ENCODE measurements around the gene MYO5A.
A peak's percentile ranks its signal among the peaks of the same experiment; 100 is the strongest.

Gene MYO5A

DNA sequence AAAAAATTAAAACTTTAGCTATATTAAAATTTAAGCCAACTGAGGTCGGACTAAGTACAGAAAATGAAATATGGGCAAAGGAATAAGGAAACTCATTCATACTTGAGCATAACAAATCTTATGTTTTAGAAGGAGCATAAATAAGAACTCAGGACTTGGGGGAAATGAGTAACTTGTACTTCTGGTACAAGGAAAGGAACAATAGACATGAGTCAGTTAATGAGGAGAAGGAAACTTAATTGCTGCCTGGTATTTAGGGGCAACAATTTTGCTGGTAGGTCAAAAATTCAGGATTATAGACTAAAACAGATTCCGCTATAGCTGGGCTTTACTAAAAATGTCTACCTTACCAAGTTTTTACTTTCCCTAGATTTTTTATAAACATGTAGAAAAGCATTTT is 113.1 kb downstream of the MYO5A start:
- no peak for DNase-seq

DNA sequence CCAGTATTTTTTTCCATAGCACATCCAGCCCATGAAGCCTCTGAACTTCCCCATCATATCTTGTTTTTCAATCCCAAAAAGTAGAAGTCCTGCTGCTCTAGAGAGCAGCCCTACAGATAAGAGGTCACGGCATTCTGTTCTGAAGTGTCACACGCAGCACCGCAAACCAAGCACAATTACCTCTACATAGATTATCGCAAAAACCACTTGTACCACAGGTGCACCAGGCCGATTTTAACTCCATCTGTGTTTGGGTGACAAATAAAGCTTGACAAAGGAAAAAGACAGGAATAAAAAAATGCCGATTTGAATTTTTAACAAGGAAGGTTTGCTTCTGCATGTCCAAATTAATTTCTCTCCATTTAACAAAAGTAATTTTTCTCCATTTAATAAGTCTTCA is 113.7 kb downstream of the MYO5A start:
- no peak for DNase-seq

- no peak for DNase-seq
Measured at GRCh38 chr15:52408823-52409222, 119.9 kb downstream of the MYO5A start.

- DNase-seq = no peak
Measured at GRCh38 chr15:52407374-52407773, 121.3 kb downstream of the MYO5A start.

DNA sequence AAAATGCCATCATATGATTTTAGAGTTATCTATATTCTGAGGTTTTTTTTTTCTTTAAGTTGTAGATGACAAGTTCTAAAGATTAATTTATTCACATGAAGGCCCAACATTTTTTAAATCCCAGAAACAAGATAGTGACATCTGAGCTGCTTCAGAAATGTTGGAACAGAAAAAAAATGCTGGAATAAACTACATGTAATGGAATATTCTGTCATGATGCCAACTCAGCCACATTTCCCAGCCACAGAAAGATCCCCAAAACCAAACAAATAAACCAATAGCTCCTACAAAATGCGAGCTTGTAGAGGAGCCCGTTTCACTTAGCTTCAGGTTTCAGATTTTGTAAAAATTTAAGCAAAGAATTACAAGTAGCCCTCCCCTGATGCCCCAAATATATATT is 122.1 kb downstream of the MYO5A start:
- no peak for DNase-seq

DNA sequence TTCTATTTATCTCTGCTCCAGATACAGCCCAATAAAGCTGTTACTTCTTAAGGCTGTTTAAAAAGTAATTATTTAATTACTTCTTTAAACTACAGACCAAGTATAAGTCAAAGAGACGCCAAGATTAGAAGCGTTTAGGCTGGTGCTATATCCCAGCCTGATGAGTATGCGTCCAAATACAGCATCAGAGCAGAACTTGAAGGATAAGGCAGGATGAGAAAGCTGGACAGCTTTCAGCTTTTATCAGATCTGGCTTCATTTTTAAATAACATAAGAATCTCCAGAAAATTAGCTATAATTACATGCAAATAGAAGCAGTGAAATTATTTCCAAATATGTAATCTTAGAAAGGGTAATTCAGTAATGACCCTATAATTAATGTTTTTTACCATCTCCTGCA is 122.8 kb downstream of the MYO5A start:
- DNase-seq = no peak

GRCh38 chr15:52397118-52397517 is 131.6 kb downstream of the MYO5A start:
- DNase-seq = no peak

- no peak for DNase-seq
Measured at GRCh38 chr15:52394118-52394517, 134.6 kb downstream of the MYO5A start.

DNA sequence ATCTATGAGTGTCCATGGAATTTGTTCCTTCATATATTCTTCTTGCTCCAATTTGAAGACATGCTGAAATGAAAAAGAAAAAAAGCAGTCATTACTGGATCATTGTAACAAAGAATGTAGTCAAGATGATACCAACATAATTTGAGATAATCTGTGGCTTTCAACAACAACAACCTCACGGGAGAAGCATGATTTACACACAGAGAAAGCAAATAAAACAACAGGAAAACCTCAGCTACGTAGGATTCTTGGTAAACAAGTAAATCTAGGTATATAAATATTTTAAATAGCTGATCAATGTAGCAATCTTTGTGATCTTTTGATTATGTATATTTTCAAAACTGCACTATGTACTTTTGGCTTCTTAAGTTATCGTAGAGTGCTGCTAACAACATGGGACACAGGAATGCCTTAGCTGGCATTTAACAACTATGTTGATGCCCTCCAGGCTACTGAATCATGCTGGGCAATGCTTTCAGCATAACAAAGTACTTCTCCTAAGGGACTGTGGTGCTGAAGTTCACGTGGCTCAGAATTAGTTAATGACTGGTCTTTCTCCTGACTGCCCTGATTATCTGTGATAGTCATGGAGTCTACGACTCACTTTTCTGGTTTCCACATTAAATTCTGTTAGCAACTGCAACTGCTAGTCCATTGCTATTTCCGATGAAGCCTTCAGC is 136.5 kb downstream of the MYO5A start:
- DNase-seq = no peak

- no peak for DNase-seq
Measured at GRCh38 chr15:52391069-52391468, 137.6 kb downstream of the MYO5A start.

DNA sequence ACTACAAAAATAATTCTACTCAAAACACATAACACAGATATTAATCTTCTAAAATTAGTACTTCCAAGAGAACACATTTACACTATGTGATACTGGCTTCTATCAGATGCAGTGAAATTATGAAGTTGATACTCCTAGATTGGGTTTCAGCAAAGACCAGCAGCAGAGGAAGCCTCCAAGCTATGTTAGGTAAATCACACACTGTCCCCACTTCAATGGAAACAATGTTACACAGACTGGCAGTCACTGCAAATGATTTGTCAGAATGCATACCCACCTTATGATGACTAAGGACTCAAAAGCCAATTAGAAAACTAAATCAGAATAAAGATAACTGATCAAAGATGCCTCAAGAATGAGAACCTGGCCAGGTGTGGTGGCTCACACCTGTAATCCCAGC is 143.0 kb downstream of the MYO5A start:
- no peak for DNase-seq

DNA sequence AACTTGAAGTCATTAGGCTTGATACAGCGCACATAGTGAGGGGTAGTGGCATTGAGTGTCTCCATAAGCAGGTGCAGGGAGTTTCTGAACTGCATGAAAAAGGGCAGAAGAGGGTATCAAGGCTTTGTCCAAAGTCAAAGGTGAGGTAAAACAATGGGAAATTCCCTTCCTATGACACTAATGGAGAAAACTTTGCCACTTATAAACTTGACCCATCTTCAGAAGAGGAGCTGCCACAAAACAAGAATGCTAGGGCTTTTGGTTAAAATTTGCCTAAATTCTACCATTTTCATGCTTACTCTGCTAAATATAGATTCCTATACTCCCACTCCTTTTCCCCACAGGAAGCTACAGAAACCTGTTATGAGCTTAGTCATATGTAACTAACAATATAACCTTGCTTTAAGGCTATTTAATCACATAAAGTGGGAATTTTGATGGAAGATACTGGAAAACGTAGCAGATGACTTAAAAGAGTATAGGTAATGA is 145.5 kb downstream of the MYO5A start:
- DNase-seq = no peak

DNA sequence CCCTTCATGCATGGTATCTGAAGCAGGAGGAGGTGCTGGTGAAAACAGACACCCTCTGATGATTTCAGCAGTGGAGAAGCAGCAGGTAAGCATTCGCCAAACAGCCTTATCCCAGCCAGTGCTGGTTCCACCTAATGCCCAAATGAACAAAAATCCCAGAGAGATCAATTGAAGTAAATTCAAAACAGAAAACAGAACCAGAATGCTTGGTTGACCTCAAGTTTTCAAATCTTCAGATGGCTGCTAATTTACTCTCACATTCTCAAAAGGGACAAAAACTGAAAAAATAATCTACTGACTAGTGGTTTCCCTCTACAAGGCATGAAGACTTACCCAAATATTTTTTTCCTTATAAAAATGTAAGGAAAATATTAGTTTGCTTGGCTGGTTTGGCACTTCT is 146.0 kb downstream of the MYO5A start:
- no peak for DNase-seq

GRCh38 chr15:52379395-52380106 is 149.1 kb downstream of the MYO5A start:
- DNase-seq = peak; percentile 5

- DNase-seq = no peak
Measured at GRCh38 chr15:52378746-52379394, 149.8 kb downstream of the MYO5A start.

DNA sequence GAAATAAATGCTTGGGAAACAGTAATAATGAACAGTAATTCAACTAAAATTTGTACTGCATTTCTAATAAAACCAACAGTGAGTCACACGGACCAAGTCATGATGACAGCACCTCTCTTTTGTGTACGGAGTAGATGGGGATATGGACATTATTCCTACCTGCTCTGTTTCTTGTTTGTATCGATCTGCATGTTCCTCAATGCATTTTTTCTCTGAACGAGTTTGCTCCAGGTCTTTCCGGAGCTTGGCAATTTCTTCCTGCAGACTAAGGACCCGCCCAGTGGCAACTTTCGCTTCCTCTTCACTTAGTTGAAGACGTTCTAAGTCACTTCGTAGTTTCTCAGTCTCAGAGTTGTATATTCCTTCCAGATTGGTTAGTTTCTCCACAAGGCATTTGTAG is 158.7 kb downstream of the MYO5A start:
- no peak for DNase-seq

DNA sequence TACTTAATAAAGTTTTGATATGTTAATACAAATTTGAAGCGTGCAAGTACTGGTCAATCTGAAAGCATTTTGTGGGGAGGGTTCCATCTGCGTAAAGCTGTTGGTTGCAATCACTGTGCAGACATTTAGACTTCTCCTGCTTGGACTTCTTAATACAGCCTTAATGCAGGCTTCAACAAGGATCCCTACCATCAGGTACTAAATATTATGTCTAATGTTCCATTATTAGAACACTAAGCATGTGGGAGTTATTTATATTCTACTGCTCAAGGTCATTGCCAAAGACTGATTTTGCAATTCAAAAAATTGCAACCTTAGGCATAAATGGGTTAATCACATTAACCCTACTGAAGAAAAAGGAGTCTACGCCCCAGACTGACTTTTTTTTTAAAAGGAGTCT is 159.2 kb downstream of the MYO5A start:
- DNase-seq = no peak

GRCh38 chr15:52369030-52369429 is 159.7 kb downstream of the MYO5A start:
- no peak for DNase-seq

GRCh38 chr15:52368402-52368801 is 160.3 kb downstream of the MYO5A start:
- DNase-seq = no peak

- no peak for DNase-seq
Measured at GRCh38 chr15:52362497-52362896, 166.2 kb downstream of the MYO5A start.

DNA sequence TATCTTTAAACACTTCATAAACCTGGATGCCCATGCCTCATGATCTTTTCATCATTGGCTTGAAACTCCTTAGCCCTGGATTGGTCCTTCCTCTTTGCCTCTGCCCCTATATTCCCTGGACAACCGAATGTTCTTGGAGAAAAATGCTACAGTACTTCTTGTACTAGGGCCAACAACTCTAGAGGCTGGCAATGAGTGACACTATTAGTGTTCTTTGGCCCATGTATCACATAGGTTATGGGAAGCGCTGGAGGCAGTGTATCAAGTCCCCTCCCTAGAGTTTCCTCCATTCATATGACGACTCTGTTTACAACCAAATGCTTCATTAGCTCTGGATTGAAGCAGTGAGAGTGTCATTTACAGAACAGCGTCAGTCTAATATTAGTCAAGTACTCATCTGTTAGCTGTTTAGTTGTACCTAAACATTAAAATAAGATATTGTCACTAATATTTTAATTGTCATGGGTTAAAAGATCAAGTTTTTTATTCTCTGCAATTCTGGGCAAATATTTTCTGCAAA is 166.6 kb downstream of the MYO5A start:
- no peak for DNase-seq

- no peak for DNase-seq
Measured at GRCh38 chr15:52361494-52361893, 167.2 kb downstream of the MYO5A start.

DNA sequence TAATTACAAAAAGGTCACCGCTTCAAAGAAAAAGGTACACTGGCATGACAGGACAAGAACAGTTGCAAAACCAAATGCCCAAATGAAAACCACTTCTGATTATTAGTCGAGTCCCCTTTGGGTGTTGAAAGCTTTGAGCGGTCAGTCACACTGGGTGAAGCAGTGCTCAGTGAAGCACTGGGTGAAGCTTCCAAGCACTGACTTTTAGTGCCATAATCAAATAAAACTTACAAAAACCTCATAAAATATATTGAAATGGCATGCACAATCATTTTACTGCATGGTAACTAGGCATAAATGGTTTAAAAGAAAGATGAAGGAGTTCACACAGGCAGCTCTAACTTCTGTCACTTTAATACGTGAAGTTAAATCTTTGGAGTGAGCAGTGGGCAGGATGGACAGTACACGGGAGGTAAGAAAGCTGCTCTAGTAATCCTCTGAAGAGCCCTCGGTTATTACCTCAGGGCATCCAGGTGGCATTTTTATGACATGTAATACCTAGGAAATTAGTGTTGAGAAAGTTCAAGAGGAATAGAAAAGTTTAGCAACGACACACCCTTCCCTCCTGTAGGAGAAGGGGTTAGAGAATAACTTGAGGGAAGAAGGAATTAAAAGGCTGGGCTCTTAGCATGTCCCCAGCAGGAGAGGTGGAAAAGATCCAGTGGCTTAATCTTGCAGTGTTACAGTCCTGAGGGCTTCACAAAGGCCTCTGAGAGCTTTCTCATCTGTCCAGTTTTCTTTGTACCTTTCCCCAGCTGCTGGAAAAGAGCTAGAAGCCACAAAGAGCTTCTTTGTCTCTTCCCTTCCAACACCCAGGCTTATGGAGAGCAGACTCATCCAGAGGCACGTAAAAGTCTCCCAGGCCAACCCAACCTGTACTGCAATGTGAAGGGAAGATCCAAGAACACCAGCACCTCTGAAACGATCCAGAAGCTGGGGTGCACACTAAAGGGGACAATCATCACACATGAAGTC is 168.2 kb downstream of the MYO5A start:
- no peak for DNase-seq

Data from activated CD4-positive, alpha-beta T cell treated with anti-CD3 and anti-CD28 coated beads for 48 hours (primary cell).